Astrocyte of the spinal cord (primary cell): Measurements from ENCODE around the gene DNM3.
A peak's percentile ranks its signal among the peaks of the same experiment; 100 is the strongest.

Experiments
- DNase-seq: peaks from one replicate; pipeline ENCODE4 v3.0.0; 2011; ENCODE audit warnings: low read depth, low spot score
- H3K4me3 ChIP-seq: 2 replicates; pipeline ENCODE4 v1.5.1; 2011; ENCODE audit warnings: low read depth, mild to moderate bottlenecking, low read length, moderate library complexity
- CTCF ChIP-seq: IDR thresholded peaks from 2 replicates; pipeline ENCODE4 v1.5.1; 2012; ENCODE audit warnings: low read depth, mild to moderate bottlenecking, low read length, inconsistent platforms
- in situ Hi-C: cut with HindIII; loops from 2 replicates; pipeline ENCODE4 v1.10.0; 2017; ENCODE audit warnings: low sequenced_read_pairs

The DNM3 gene

GRCh38 chr1:171803045-171803444, 38.3 kb upstream of the DNM3 start:
- H3K4me3 ChIP-seq: no peak overlapping the region
- in situ Hi-C loops: no loop called here
- DNase-seq: no peak
- no peak for TF ChIP-seq CTCF

GRCh38 chr1:171803461-171804022, 37.8 kb upstream of the DNM3 start:
- no peak overlapping the region for H3K4me3 ChIP-seq
- in situ Hi-C loops: no loop called here
- no peak for DNase-seq
- no peak for TF ChIP-seq CTCF

DNA sequence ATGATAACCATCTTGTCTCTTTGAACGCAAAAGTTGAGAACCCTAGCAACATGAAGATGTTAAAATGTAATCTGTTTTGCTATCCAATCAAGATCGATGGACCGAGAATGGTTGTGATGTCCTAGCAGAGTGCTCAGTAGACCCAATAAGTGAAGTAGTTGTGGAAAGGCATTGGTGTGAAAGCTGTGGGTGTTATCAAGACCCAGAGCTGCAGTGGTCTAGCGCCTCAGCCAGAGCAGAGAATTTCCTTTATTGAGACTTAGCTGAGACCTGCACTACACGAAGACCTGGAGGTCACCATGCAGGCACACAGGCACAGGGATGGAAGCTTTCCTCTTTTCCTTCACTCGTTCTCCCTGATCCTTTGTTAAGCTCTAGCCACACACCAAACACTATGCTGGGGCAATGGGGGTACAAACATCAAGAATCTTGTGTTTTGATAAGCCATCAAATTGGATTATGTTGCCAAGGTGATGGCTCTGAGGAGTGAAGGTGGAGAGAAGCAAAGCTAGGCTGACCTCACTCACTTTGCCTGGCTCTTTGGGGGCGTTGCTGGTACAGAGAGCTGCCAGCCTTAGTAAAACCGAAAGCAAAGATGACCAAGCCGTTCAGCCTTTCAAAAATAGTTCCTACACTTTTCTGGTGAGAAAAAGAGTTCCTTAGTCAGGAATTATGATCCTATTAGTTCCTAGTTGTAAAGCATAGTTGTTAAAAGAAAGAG, 35.7 kb upstream of the DNM3 start:
- TF ChIP-seq CTCF: no peak
- H3K4me3 ChIP-seq: no peak overlapping the region
- in situ Hi-C loops: no loop called here
- DNase-seq: no peak

GRCh38 chr1:171807556-171807955, 33.7 kb upstream of the DNM3 start:
- in situ Hi-C loops: no loop called here
- no peak for TF ChIP-seq CTCF
- DNase-seq: no peak
- no peak overlapping the region for H3K4me3 ChIP-seq

DNA sequence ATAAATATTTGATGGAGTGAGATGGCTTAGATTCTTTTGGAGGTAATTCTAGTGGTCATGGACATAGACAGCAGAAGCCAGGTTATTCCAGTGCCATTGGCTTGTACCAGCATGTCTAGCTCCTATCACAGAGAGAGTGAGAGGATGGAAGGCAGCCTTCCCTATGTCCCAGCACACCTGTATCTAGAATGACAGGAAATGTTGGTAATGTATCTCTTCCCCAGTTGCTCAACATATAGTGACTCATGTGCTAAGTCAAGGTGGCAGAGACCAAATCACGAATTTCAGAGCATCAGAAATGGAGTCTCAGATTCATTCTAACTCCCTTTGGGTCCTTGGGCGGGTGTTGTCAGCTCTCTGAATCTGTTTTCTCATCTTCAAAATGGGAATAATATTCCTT, 31.5 kb upstream of the DNM3 start:
- in situ Hi-C loops: no loop called here
- TF ChIP-seq CTCF: no peak
- no peak for DNase-seq
- no peak overlapping the region for H3K4me3 ChIP-seq

- TF ChIP-seq CTCF: no peak
- no peak overlapping the region for H3K4me3 ChIP-seq
- in situ Hi-C loops: no loop called here
- no peak for DNase-seq
These were observed 29.6 kb upstream of the DNM3 start for GRCh38 chr1:171811672-171812071.

DNA sequence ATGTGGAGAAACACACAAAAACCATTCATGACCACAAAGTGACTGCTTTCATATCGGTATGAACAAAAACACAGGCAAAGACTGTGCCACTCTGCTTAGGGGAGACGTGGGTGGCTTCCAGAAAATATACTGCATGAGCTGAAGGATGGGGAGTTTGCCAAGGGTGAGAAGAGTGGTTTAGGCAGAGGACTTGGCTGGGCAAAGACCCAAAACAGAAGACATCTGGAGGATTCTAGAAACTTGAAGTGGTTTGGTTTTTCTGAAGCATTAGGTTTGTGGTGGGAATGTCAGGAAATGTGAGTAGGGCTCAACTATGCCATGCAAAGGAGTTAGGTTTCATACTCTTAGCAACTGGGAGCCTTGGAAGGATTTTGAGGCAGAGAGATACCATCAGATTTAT, 26.6 kb upstream of the DNM3 start:
- DNase-seq: peak; percentile 81
- in situ Hi-C loops: no loop called here
- no peak overlapping the region for H3K4me3 ChIP-seq
- no peak for TF ChIP-seq CTCF
